Gastroesophageal sphincter (tissue), 2 donors: ENCODE measurements around the gene FBXO47.

Experiments
- POLR2A ChIP-seq, 2 donors: fragments of 450-650 bp; IDR thresholded peaks; one replicate each; pipeline ENCODE4 v1.6.1; 2017; ENCODE audit warnings: antibody characterized with exemption in 2 of 2, mild to moderate bottlenecking in 2 of 2, moderate library complexity in 1 of 2
- POLR2AphosphoS5 ChIP-seq: sonication (generic); formaldehyde crosslinking; IDR thresholded peaks from one replicate; pipeline ENCODE4 v1.6.1; 2017; ENCODE audit warnings: antibody characterized with exemption

- no peak for TF ChIP-seq POLR2A (IDR thresholded peaks at IDR 0.05)
- TF ChIP-seq POLR2AphosphoS5: no peak
These were observed 24.4 kb downstream of the FBXO47 start for GRCh38 chr17:38942696-38943334.
